ENCODE results near the gene NAA35. TPM values are rescaled to one million over a fixed set of nuclear protein-coding genes. Genes with fewer than 3 reads are reported as not detected.

The NAA35 gene
- total RNA-seq, 1 donor from 2014 or later, result 25.1 TPM

DNA sequence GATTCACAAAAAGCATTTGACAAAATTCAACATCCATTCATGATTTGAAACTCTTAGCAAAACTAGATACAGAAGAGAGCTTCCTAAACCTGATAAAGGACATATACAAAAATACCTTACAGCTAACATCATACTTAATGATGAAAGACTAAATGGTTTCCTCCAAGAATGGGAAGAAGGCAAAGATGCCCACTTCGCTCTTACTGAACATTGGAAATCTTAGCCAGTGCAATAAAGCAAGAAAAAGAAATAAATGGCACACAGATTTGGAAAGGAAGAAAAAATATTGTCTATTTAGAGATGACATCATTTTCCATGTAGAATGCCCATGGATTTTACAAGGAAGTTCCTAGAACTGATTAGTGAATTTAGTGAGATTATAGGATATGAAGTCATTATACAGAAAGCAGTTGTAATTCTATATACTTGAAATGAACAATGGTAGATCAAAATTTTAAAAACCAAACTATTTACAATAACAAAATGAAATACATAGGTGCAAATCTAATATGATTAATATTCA is 64.4 kb downstream of the NAA35 start:
- ATAC-seq, result no peak
- no peak for DNase-seq (ENCODE audit: low spot score)
- intact Hi-C loops (cut with DNase I), result no loop called here

GRCh38 chr9:86009133-86009532 is 68.2 kb downstream of the NAA35 start:
- no peak for ATAC-seq
- intact Hi-C loops (cut with DNase I), result no loop called here
- DNase-seq (ENCODE audit: low spot score), result no peak

GRCh38 chr9:86020731-86021130 is 79.8 kb downstream of the NAA35 start:
- ATAC-seq, result no peak
- DNase-seq (ENCODE audit: low spot score), result no peak
- intact Hi-C loops (cut with DNase I), result no loop called here

GRCh38 chr9:86021166-86021565 is 80.2 kb downstream of the NAA35 start:
- intact Hi-C loops (cut with DNase I), result no loop called here
- no peak for DNase-seq (ENCODE audit: low spot score)
- no peak for ATAC-seq

DNA sequence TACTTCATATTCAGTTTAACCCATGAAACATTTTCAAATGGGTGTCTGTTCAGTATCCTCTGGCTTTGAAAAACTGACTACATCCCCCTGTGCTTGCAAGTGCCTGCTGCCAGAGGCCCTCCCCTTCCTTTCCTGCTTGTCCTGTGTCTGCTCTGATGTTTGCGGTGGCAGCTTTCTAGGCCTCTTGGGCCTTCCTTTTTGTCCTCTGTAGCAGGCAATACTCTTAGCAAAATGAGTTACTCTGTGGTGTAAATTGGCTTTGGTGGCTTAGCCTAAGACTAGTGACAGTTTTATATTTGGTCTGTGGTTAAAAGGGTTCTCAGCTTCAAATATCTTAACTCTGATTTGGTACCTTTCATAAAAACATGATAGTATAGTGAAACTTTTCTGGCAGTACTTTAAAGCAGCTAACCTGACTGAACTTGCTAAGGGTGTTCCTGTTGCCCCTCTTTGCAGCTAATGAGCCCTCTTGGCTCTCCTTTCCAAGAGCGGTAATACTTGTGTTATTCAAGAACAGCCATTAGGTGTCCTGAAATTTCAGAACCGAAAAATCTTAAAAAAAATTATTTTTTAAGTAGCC is 81.8 kb downstream of the NAA35 start:
- DNase-seq (ENCODE audit: low spot score) (no peak), ATAC-seq (no peak)
- intact Hi-C loops (cut with DNase I), result no loop called here

DNA sequence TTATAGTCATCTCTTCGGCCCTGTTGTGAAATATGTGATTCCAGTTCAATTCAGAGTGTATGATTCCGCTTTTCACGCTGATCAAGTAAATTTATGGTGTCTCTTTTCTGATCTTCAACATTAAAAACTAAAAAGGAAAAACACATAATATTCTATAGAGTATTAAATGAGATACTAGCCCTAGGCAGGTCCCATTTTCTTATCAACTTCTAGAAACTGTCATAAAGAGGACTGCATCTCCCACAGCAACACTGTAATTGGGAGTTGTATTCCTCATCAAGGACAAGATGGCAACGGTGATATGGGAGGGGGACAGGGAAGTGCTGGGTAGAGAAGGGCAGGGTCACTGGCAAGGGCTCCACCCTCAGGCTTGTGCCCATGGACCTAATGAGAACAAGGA is 86.8 kb downstream of the NAA35 start:
- no peak for DNase-seq (ENCODE audit: low spot score)
- intact Hi-C loops (cut with DNase I), result no loop called here
- ATAC-seq, result no peak

- ATAC-seq (no peak), DNase-seq (ENCODE audit: low spot score) (no peak)
- intact Hi-C loops (cut with DNase I), result no loop called here
Observed at GRCh38 chr9:86034863-86035734, 94.2 kb downstream of the NAA35 start.

GRCh38 chr9:86035827-86036440 is 95.0 kb downstream of the NAA35 start:
- intact Hi-C loops (cut with DNase I), result no loop called here
- no peak for ATAC-seq
- DNase-seq (ENCODE audit: low spot score), result no peak

GRCh38 chr9:86036555-86036954 is 95.6 kb downstream of the NAA35 start:
- intact Hi-C loops (cut with DNase I), result no loop called here
- DNase-seq (ENCODE audit: low spot score), result no peak
- ATAC-seq, result no peak

DNA sequence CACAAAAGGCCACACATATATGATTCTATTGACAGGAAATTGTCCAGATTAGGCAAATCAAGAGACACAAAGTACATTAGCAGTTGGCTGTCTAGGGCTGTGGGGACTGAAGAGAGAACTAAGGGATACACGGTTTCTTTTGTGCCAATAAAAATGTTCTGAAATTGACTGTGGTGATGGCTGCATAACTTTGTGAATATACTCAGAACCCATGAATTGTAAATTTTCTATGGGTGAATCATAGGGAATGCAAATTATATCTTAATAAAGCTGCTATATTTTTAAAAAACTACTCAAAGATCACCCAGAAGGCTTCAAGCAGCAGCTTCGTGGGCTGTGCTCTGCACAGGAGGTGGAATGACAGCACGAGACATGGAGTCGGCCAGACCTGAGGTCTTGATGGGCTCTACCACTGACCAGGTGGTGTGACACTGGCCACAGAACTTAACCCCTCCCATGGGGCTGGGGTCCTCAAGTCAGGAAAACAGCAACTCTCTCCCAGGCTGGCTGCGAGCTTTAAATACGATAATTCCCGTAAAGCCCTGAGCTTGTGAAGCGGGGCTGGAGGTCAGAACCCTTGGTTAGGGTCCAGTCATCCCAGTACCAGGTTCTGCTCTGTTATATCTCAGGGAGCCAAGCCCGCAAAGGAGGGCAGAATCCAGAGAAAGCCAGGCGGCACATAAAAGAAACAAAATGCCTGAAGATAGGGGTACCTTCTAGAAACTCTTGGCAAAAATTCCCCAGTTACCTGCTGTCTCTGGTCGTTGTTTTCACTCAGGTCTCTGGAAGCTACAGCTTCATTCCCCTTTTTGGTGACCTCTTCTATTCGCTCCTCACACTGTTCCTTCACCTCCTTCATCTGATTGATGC is 99.3 kb downstream of the NAA35 start:
- intact Hi-C loops (cut with DNase I), result no loop called here
- DNase-seq (ENCODE audit: low spot score), result no peak

GRCh38 chr9:86040861-86041155 is 99.9 kb downstream of the NAA35 start:
- ATAC-seq, result no peak
- no peak for DNase-seq (ENCODE audit: low spot score)
- intact Hi-C loops (cut with DNase I), result no loop called here

More for the DNA sequence above, 99.3 kb downstream of the NAA35 start:
- ATAC-seq, result no peak

GRCh38 chr9:86041311-86041741 is 100.4 kb downstream of the NAA35 start:
- ATAC-seq (peak; percentile 86), DNase-seq (ENCODE audit: low spot score) (no peak)
- intact Hi-C loops (cut with DNase I), result no loop called here

- intact Hi-C loops (cut with DNase I), result no loop called here
- no peak for ATAC-seq
Observed at GRCh38 chr9:86042199-86042978, 101.4 kb downstream of the NAA35 start.

DNA sequence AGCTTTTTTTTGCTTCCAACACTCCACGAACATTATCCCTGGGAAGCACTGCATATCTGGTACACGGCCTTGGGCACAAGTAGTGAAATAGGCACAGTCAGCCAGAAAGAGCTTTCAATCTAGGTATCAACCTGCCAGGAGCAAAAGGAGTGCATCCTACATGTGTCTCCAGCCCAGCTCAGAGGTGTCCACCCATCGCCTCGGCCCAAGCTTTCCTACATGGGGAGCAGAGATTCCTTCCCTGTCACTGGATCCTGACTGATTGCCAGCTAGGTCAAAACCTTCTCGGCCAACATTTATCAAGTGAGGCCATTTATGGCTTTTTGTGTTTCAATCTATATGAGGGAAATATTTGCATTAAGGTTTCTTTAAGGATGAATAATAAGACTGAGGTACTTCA is 102.6 kb downstream of the NAA35 start:
- no peak for DNase-seq (ENCODE audit: low spot score)
- intact Hi-C loops (cut with DNase I), result no loop called here
- no peak for ATAC-seq

More at GRCh38 chr9:86042199-86042978, 101.4 kb downstream of the NAA35 start:
- DNase-seq (ENCODE audit: low spot score), result no peak

GRCh38 chr9:86043999-86044398 is 103.1 kb downstream of the NAA35 start:
- DNase-seq (ENCODE audit: low spot score), result no peak
- ATAC-seq, result no peak
- intact Hi-C loops (cut with DNase I), result no loop called here

DNA sequence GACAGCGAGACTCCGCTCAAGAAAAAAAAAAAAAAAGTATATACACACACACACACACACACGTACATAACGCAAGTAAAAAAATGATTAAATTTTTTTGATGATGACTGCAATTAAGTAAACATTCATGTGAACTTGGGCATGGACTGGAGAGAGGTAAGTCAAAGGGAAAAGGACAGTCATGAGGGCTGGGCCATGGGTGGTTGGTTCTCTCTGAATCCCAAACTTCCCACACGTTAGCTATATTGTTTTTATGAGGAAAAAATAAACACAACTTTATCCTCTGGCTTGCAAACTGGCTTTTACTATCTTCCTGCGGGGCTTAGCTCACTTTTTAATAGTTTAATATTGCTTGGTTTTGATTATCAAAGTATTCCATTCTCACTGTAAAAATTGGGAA is 104.7 kb downstream of the NAA35 start:
- no peak for ATAC-seq
- DNase-seq (ENCODE audit: low spot score), result no peak
- intact Hi-C loops (cut with DNase I), result no loop called here

DNA sequence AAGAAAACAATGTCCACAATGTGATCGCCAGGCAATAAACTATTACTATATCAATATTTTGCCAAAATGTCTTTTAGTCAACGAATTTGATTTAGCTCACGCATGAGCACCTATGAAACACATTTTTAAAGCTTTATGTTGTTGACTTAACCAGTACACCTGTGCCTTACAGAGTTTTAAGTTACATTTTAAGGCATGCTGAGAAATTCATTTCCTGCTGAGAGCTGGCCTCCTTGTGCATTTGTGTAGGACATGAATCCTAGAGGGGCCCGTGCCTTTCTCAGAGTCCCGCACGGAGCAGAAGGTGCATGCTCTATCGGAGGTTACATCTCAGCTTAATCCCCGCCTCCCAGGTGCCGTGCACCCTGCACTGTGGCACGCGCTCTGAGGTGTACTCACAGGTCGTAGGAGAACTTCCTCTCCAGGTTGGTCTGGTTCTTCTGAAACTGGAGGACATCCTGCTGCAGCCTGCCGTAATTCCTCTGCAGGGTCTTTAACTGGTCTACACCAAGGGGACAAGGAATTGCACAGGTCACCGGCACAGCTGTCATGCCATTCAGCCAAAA is 105.2 kb downstream of the NAA35 start:
- intact Hi-C loops (cut with DNase I), result no loop called here
- DNase-seq (ENCODE audit: low spot score) (no peak), ATAC-seq (no peak)

DNA sequence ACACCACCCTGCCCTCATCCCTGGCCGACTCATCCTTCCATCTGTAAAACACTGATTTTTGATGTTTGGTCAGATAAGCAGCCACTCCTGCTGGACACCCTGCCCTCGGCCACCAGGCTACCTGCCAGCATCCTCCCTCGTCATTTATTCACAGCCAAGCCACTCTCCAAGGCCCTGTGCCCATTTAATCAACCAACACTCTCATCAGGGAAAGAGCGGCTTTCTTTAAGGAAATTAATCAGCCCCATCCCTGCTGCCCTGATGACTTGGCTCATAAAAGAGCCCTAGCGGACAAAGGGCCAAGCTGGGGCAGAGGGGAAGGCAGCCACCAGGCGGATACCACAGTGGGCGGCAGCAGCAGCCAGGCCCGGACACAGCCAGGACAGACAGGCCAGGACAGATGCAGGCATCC is 106.0 kb downstream of the NAA35 start:
- ATAC-seq, result no peak
- intact Hi-C loops (cut with DNase I), result no loop called here
- DNase-seq (ENCODE audit: low spot score), result no peak

Data from sciatic nerve (tissue), 2 donors.